Fibroblast of lung (primary cell): ENCODE measurements around the gene LGALS7B. TPM values are rescaled to one million over a fixed set of nuclear protein-coding genes. Genes with fewer than 3 reads are reported as not detected.
"Not testable (repeated sequence)": the region's sequence is repeated elsewhere in the genome, so short reads cannot be mapped to it uniquely, and the experiment has no call there.

Experiments
- DNase-seq, 2 donors: peaks; one replicate each; pipeline versions ENCODE4 v3.0.0 to v3.0.0-alpha.2; 2010; ENCODE audit warnings: low read depth in 2 of 2
- H2AFZ ChIP-seq: 2 replicates; pipeline ENCODE4 v1.5.1; 2012; ENCODE audit warnings: low read length, control low read depth, inconsistent platforms
- H3K27ac ChIP-seq: 2 replicates; pipeline ENCODE4 v1.5.1; 2011; ENCODE audit warnings: low read length, control low read depth; ENCODE audit not compliant: insufficient read depth
- H3K27me3 ChIP-seq: 2 replicates; pipeline ENCODE4 v1.5.1; 2011; ENCODE audit warnings: mild to moderate bottlenecking, low read length; ENCODE audit not compliant: control insufficient read depth, insufficient read depth
- H3K36me3 ChIP-seq: 2 replicates; pipeline ENCODE4 v1.5.1; 2011; ENCODE audit warnings: low read length; ENCODE audit not compliant: control insufficient read depth, insufficient read depth
- H3K4me1 ChIP-seq: 2 replicates; pipeline ENCODE4 v1.5.1; 2011; ENCODE audit warnings: low read length; ENCODE audit not compliant: control insufficient read depth, insufficient read depth; ENCODE audit errors: extremely low read depth
- H3K4me2 ChIP-seq: 2 replicates; pipeline ENCODE4 v1.5.1; 2011; ENCODE audit warnings: low read length, control low read depth; ENCODE audit not compliant: insufficient read depth; ENCODE audit errors: extremely low read depth
- H3K4me3 ChIP-seq, 4 experiments: fragments of 200-600 bp in 1 of 4; sonication (generic) in 1 of 4; replicated peaks in 1 of 4; 2 replicates each; pipeline ENCODE4 v1.5.1; 2011 to 2016; ENCODE audit warnings: low read length in 4 of 4, low read depth in 3 of 4, mild to moderate bottlenecking in 3 of 4, control low read depth in 2 of 4, inconsistent platforms in 1 of 4, mixed read lengths in 1 of 4; ENCODE audit not compliant: insufficient read depth in 1 of 4; ENCODE audit errors: control extremely low read depth in 1 of 4
- H3K79me2 ChIP-seq: 2 replicates; pipeline ENCODE4 v1.5.1; 2012; ENCODE audit warnings: mild to moderate bottlenecking, low read length, inconsistent platforms; ENCODE audit not compliant: control insufficient read depth, insufficient read depth
- H3K9ac ChIP-seq: 2 replicates; pipeline ENCODE4 v1.5.1; 2011; ENCODE audit warnings: mild to moderate bottlenecking, low read length, control low read depth; ENCODE audit not compliant: insufficient read depth
- H3K9me3 ChIP-seq: 2 replicates; pipeline ENCODE4 v1.5.1; 2012; ENCODE audit warnings: low read depth, low read length; ENCODE audit not compliant: control insufficient read depth, insufficient read depth
- H4K20me1 ChIP-seq: 2 replicates; pipeline ENCODE4 v1.5.1; 2011; ENCODE audit warnings: low read length; ENCODE audit not compliant: control insufficient read depth, insufficient read depth; ENCODE audit errors: extremely low read depth
- EZH2 ChIP-seq: IDR thresholded peaks from 2 replicates; pipeline ENCODE4 v1.5.1; 2012; ENCODE audit warnings: low read length, control low read depth, mild to moderate bottlenecking; ENCODE audit errors: missing control alignments
- polyA plus RNA-seq, 2 donors: library from polyadenylated mRNA; depleted of rRNA in 1 of 2; stranded (reverse) in 1 of 2; unstranded in 1 of 2; fragments of >200 nt; gene quantifications; 2 replicates each; pipeline ENCODE4 v1.2.1, GENCODE V29; 2011 to 2012; ENCODE audit warnings: missing spikeins in 1 of 2
- total RNA-seq: library from RNA; depleted of rRNA; stranded (reverse); fragments of >200 nt; gene quantifications from 2 replicates; pipeline ENCODE4 v1.2.1, GENCODE V29; 2014
- TF ChIP-seq, protein P1 (sequence below), 2 donors: IDR thresholded peaks in 1 of 2; conservative IDR thresholded peaks in 1 of 2; 1 replicate in 1 of 2; 2 replicates in 1 of 2; pipeline ENCODE4 v1.5.1; 2011 to 2012; ENCODE audit warnings: low read length in 2 of 2, control low read depth in 1 of 2, inconsistent platforms in 1 of 2, low read depth in 1 of 2, mild to moderate bottlenecking in 1 of 2

The LGALS7B gene
- total and polyA plus RNA-seq, 2 donors (not counting 1 experiment from before 2014, with no cell fraction given): 0.28 TPM; not detected in 1

DNA sequence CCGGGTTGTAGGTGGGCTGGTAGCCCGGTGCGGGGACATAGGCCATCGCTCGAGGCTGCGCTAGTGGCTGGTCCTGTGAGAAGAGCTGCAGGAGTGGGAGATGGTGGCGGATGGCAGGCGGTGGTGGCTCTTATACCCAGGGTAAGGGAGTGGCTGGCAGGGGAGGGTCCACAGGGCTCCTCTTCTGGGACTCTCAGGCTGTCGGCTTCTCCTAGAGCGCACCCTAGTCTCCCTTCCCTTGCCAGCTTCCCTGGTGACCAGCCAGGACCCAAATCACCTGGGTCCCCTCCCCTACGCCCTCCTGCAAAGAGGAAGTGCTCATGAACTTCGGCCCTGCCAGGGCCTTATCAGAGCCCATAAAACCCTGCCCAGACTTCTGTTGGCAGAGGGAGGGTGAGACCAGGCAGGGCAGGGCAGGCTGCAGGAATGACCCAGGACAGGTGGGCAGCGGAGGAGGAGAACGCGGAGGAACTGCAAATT is 23.9 kb downstream of the LGALS7B start, which contains the start of gene LGALS4:
Gene LGALS4 (minus strand): TSS at position 105 of the 480 bp plus-strand sequence. CDS start 59 bp downstream, at position 46.
- Histone ChIP-seq H2AFZ (no peak within 1 kb of the TSS), H3K27ac (no peak within 1 kb of the TSS), H3K4me3 (no peak within 1 kb of the TSS), H3K36me3 (no peaks in the 10 kb centered on the region), H4K20me1 (no peaks in the 10 kb centered on the region), H3K9me3 (no peaks in the 10 kb centered on the region), H3K4me2 (no peak within 1 kb of the TSS), H3K79me2 (no peaks in the 10 kb centered on the region), H3K4me1 (no peaks in the 10 kb centered on the region), H3K9ac (no peak within 1 kb of the TSS), H3K27me3 (no peaks in the 10 kb centered on the region)
- TF ChIP-seq, protein P1, sequence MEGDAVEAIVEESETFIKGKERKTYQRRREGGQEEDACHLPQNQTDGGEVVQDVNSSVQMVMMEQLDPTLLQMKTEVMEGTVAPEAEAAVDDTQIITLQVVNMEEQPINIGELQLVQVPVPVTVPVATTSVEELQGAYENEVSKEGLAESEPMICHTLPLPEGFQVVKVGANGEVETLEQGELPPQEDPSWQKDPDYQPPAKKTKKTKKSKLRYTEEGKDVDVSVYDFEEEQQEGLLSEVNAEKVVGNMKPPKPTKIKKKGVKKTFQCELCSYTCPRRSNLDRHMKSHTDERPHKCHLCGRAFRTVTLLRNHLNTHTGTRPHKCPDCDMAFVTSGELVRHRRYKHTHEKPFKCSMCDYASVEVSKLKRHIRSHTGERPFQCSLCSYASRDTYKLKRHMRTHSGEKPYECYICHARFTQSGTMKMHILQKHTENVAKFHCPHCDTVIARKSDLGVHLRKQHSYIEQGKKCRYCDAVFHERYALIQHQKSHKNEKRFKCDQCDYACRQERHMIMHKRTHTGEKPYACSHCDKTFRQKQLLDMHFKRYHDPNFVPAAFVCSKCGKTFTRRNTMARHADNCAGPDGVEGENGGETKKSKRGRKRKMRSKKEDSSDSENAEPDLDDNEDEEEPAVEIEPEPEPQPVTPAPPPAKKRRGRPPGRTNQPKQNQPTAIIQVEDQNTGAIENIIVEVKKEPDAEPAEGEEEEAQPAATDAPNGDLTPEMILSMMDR (conservative IDR thresholded peaks at IDR 0.05 in 1 of 2, IDR thresholded peaks at IDR 0.05 in 1 of 2; ENCODE audit: low read depth in 1 of 2, low read length in 2 of 2): no peak
- no peak for TF ChIP-seq EZH2
- DNase-seq: no peak

DNA sequence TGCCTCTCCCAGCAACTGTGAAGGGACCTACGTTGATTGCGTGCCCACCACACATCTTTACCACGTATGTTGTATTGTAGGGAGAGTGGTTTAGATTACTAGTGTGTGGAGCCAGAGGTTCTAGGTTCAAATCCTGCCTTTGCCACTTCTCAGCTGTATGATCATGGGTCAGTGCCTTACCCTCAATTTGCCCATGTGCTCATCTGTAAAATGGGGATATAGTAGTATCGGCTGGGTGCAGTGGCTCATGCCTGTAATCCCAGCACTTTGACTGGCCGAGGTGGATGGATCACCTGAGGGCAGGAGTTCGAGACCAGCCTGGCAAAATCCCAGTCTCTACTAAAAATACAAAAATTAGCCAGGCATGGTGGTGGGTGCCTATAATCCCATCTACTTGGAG is 24.3 kb downstream of the LGALS7B start:
- no peak for TF ChIP-seq EZH2
- TF ChIP-seq, protein P1 (conservative IDR thresholded peaks at IDR 0.05 in 1 of 2, IDR thresholded peaks at IDR 0.05 in 1 of 2; ENCODE audit: low read depth in 1 of 2, low read length in 2 of 2): no peak
- no peaks in the 10 kb centered on the region for H3K36me3 ChIP-seq
- H3K9ac ChIP-seq: no peak overlapping the region

DNA sequence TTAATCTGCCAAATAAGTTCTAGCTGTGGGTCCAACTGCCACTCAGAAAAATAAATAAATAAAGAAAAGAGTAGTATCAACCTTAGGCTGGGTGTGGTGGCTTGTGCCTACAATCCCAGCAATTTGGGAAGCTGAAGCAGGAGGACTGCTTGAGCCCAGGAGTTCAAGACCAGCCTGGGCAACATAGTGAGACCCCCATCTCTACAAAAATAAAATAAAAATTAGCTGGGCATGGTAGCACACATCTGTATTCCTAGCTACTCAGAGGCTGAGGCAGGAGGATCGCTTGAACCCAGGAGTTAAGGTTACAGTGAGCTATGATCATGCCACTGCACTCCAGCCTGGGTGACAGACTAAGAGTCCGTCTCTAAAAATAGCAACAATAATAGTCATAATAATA is 24.9 kb downstream of the LGALS7B start:
- H4K20me1 ChIP-seq, H3K36me3 ChIP-seq, H3K4me1 ChIP-seq, H3K4me2 ChIP-seq, H3K27ac ChIP-seq, H2AFZ ChIP-seq, H3K27me3 ChIP-seq, H3K4me3 ChIP-seq, DNase-seq, H3K79me2 ChIP-seq, H3K9ac ChIP-seq, H3K9me3 ChIP-seq: not testable (repeated sequence)

More for the DNA sequence above, 24.3 kb downstream of the LGALS7B start:
- Histone ChIP-seq H3K4me2 (no peak overlapping the region), H3K79me2 (no peaks in the 10 kb centered on the region), H3K27ac (no peak overlapping the region), H3K9me3 (no peaks in the 10 kb centered on the region), H2AFZ (no peak overlapping the region), H3K4me3 (no peak overlapping the region), H4K20me1 (no peaks in the 10 kb centered on the region), H3K4me1 (no peaks in the 10 kb centered on the region), H3K27me3 (no peaks in the 10 kb centered on the region)
- DNase-seq: no peak
